ENCODE measurements around the gene SLC1A7. TPM values are rescaled to one million over a fixed set of nuclear protein-coding genes. Genes with fewer than 3 reads are reported as not detected.

The SLC1A7 gene
- total and polyA plus RNA-seq, 2 experiments from 2014 or later = not detected

DNA sequence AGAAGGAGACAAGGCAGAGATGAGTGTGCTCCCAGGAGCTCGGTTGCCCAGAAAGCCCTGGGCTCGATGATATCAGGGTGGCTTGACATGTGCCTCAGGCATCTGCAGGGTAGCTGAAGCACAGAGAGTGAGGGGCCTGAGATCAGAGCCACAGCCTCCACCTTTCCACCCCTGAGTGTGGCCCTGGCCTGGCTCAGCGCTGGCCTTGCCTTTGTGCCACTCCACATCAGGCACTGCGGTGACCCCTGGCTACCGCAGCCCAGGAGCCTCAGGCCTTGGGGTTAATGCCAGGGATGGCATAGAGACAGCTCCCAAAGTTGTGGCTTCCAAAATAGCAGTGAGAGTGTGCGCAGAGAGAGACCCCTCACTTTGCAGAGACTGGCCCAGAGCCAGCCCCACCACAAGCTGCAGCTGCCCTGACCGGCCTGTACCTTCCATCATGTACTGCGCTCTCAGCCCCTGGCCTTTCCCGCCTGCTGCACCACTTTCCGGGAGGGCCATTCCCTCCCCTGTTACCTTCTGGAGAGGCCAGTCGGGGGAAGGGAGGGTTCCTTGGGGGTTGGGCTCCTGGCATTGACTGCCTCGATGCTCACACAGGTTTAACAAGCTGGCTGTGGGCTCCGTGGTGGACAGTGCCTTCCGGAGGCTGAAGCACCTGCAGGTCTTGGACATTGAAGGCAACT is 60.9 kb downstream of the SLC1A7 start:
- no peak for TF ChIP-seq EZH2 (IDR thresholded peaks at IDR 0.05; ENCODE audit: borderline replicate concordance)
- TF ChIP-seq, protein P1, sequence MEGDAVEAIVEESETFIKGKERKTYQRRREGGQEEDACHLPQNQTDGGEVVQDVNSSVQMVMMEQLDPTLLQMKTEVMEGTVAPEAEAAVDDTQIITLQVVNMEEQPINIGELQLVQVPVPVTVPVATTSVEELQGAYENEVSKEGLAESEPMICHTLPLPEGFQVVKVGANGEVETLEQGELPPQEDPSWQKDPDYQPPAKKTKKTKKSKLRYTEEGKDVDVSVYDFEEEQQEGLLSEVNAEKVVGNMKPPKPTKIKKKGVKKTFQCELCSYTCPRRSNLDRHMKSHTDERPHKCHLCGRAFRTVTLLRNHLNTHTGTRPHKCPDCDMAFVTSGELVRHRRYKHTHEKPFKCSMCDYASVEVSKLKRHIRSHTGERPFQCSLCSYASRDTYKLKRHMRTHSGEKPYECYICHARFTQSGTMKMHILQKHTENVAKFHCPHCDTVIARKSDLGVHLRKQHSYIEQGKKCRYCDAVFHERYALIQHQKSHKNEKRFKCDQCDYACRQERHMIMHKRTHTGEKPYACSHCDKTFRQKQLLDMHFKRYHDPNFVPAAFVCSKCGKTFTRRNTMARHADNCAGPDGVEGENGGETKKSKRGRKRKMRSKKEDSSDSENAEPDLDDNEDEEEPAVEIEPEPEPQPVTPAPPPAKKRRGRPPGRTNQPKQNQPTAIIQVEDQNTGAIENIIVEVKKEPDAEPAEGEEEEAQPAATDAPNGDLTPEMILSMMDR (IDR thresholded peaks at IDR 0.05; ENCODE audit: poor library complexity) = no peak
- TF ChIP-seq EZH2phosphoT487 (IDR thresholded peaks at IDR 0.05; ENCODE audit: low read depth, severe bottlenecking, unreplicated experiment) = no peak
- Histone ChIP-seq H3K27ac (no peak overlapping the region), H2AFZ (no peak overlapping the region), H3K4me2 (no peak overlapping the region), H3K36me3 (replicated peaks; ENCODE audit: insufficient read depth, low read depth) (no peaks in the 10 kb centered on the region), H3K9me3 (ENCODE audit: low read depth) (no peaks in the 10 kb centered on the region), H3K79me2 (no peaks in the 10 kb centered on the region), H3K27me3 (no peaks in the 10 kb centered on the region), H3K4me1 (ENCODE audit: insufficient read depth) (no peaks in the 10 kb centered on the region), H3K9me2 (replicated peaks; ENCODE audit: insufficient read depth) (no peaks in the 10 kb centered on the region), H4K20me1 (ENCODE audit: insufficient read depth, poor library complexity, severe bottlenecking) (no peaks in the 10 kb centered on the region), H3K4me3 (no peak overlapping the region)
- WGBS (ENCODE audit: low lambda C conversion rate, missing lambda C conversion rate) = 74% methylated on average over 14 of the region's 14 CpGs
- no peak for DNase-seq (ENCODE audit: low spot score)

DNA sequence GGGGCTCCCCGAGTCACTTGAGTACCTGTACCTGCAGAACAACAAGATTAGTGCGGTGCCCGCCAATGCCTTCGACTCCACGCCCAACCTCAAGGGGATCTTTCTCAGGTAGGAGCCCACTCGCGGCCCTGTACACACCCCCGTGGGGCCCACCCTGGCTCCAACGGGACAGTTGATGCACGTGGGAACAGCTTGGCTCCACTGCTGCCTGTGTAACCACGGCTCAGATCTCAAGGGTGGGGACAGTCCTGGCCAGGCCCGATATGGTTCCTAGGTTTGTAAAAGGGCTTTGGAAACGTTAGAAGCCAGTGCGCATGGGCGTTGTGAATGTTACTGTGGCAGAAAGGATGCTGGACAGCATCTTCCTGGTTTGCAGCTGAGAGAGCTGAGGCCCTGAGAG is 61.7 kb downstream of the SLC1A7 start:
- Histone ChIP-seq H3K79me2 (no peaks in the 10 kb centered on the region), H3K36me3 (replicated peaks; ENCODE audit: insufficient read depth, low read depth) (no peaks in the 10 kb centered on the region), H3K4me1 (ENCODE audit: insufficient read depth) (no peaks in the 10 kb centered on the region), H2AFZ (no peak overlapping the region), H3K27me3 (no peaks in the 10 kb centered on the region), H3K4me3 (no peak overlapping the region), H3K9me2 (replicated peaks; ENCODE audit: insufficient read depth) (no peaks in the 10 kb centered on the region), H3K9me3 (ENCODE audit: low read depth) (no peaks in the 10 kb centered on the region), H3K4me2 (no peak overlapping the region), H4K20me1 (ENCODE audit: insufficient read depth, poor library complexity, severe bottlenecking) (no peaks in the 10 kb centered on the region), H3K27ac (no peak overlapping the region)
- DNase-seq (ENCODE audit: low spot score) = no peak
- WGBS (ENCODE audit: low lambda C conversion rate, missing lambda C conversion rate) = 91% methylated on average over 15 of the region's 15 CpGs
- TF ChIP-seq EZH2 (IDR thresholded peaks at IDR 0.05; ENCODE audit: borderline replicate concordance) (no peak), EZH2phosphoT487 (IDR thresholded peaks at IDR 0.05; ENCODE audit: low read depth, severe bottlenecking, unreplicated experiment) (no peak)

DNA sequence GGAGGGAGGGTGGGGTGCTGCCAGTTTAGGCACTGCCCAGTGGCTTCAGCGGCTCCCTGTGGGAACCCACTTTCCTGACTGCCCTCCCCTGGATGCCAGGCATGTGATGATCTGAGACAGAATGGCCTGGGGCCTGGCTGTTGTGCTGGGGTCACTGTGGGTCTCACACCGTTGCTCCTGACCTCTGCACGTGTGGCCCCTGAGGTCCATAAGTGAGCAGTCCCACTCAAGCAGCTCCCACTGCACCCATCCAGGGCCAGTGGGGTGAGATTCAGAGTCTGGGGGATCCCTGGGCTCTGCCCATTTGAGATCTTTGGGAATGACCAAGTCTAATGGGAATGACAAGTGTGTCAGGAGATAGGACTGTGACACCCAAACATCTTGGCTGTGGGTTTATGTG is 62.4 kb downstream of the SLC1A7 start:
- Histone ChIP-seq H3K4me3 (no peak overlapping the region), H3K79me2 (no peaks in the 10 kb centered on the region), H4K20me1 (ENCODE audit: insufficient read depth, poor library complexity, severe bottlenecking) (no peaks in the 10 kb centered on the region), H3K27ac (no peak overlapping the region), H3K4me1 (ENCODE audit: insufficient read depth) (no peaks in the 10 kb centered on the region), H3K9me2 (replicated peaks; ENCODE audit: insufficient read depth) (no peaks in the 10 kb centered on the region), H3K36me3 (replicated peaks; ENCODE audit: insufficient read depth, low read depth) (no peaks in the 10 kb centered on the region), H3K4me2 (no peak overlapping the region), H2AFZ (no peak overlapping the region), H3K9me3 (ENCODE audit: low read depth) (no peaks in the 10 kb centered on the region), H3K27me3 (no peaks in the 10 kb centered on the region)
- 73% methylated on average over 3 of the region's 3 CpGs for WGBS (ENCODE audit: low lambda C conversion rate, missing lambda C conversion rate)
- DNase-seq (ENCODE audit: low spot score) = no peak
- TF ChIP-seq, protein P1 (IDR thresholded peaks at IDR 0.05; ENCODE audit: poor library complexity) = no peak
- TF ChIP-seq EZH2 (IDR thresholded peaks at IDR 0.05; ENCODE audit: borderline replicate concordance) = no peak
- TF ChIP-seq EZH2phosphoT487 (IDR thresholded peaks at IDR 0.05; ENCODE audit: low read depth, severe bottlenecking, unreplicated experiment) = no peak

DNA sequence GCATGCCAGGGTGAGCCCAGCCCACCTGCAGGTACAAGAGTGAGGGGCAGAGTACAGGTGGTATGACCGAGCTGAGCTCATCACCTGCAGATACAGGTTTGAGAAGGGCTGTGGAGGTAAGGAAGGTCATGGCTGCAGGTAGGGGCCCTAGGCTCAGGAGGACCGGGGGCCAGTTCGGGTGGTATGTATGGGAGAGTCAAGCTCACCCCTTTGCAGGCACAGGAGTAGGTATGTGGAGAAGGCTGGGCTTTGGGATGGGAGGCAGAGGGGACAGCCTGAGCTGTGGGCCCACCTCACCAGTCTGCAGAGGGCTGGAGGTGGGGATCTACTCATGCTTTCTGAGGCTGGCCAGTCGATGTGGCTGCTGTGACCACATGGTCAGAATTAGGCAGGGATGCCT is 63.2 kb downstream of the SLC1A7 start:
- DNase-seq (ENCODE audit: low spot score) = no peak

More for the DNA sequence above, 63.2 kb downstream of the SLC1A7 start:
- Histone ChIP-seq H3K27me3 (no peaks in the 10 kb centered on the region), H3K27ac (no peak overlapping the region), H3K36me3 (replicated peaks; ENCODE audit: insufficient read depth, low read depth) (no peaks in the 10 kb centered on the region), H3K9me2 (replicated peaks; ENCODE audit: insufficient read depth) (no peaks in the 10 kb centered on the region), H3K79me2 (no peaks in the 10 kb centered on the region), H3K4me1 (ENCODE audit: insufficient read depth) (no peaks in the 10 kb centered on the region), H3K4me3 (no peak overlapping the region), H2AFZ (no peak overlapping the region), H3K9me3 (ENCODE audit: low read depth) (no peaks in the 10 kb centered on the region), H4K20me1 (ENCODE audit: insufficient read depth, poor library complexity, severe bottlenecking) (no peaks in the 10 kb centered on the region), H3K4me2 (no peak overlapping the region)
- WGBS (ENCODE audit: low lambda C conversion rate, missing lambda C conversion rate) = 91% methylated on average over 4 of the region's 4 CpGs
- TF ChIP-seq EZH2 (IDR thresholded peaks at IDR 0.05; ENCODE audit: borderline replicate concordance) = no peak
- no peak for TF ChIP-seq EZH2phosphoT487 (IDR thresholded peaks at IDR 0.05; ENCODE audit: low read depth, severe bottlenecking, unreplicated experiment)
- TF ChIP-seq, protein P1 (IDR thresholded peaks at IDR 0.05; ENCODE audit: poor library complexity) = no peak
